NOMO-1 (cell line): Measurements from ENCODE around the gene LYSET.
"Not testable (repeated sequence)": the region's sequence is repeated elsewhere in the genome, so short reads cannot be mapped to it uniquely, and the experiment has no call there.

Experiments
- DNase-seq, 2 experiments: peaks; one replicate each; lab custom pipeline; 2025; ENCODE audit not compliant: unreplicated experiment in 2 of 2; lab: John Stamatoyannopoulos, UW

Gene LYSET, protein sequence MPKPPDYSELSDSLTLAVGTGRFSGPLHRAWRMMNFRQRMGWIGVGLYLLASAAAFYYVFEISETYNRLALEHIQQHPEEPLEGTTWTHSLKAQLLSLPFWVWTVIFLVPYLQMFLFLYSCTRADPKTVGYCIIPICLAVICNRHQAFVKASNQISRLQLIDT

DNA sequence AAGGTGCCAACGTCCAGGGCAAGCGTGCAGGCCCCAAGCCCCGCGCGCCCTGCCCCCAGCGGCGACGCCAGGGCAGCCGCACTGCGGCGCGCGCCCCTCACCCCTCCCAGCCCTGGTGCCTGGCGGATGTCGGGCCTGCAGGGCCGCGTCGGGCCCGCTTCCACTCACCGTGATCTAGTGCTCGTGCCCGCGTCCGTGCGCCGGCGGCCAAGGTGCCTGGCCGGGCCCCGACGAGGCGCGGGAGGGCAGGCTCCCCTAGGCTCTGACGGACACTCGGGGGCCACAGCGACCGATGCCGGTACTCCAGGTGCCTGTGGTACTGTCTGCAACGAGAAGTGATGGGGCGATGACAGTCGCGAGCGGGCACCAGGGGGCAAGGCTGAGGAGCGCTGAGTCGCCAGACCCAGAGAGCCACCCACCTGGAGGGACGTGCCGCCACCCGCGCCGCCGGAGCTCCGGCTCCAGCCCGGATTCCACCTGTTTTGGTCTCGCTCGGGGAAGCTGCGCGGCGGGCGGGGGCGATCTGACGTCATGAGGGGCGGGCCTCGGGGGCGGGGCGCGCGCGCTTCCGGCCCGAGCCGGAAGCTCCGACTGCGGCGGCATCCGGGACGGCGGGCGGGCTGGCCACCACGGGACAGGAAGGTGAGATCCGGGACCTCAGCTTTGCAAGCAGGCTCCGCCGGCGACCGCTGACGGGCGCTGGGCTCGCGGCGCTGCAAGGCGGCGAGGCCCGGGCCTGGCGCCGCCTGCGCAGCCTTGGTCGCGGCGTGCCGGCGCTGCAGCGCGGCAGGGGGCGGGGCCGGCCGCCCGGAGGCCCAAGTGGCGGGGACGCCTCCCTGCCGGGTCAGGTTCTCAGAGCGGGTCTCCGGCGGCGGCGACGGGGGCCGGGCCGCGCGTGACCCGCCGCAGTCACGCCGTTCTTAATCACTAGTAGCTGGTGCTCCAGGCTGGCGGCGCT is at the start of gene LYSET, which contains the start of gene MOAP1:
Gene LYSET, plus strand, starts transcription at position 927 of the 958 bp plus-strand sequence. CDS start 89 bp downstream, outside the sequence.
Gene MOAP1, minus strand, starts transcription at position 507 of the 958 bp plus-strand sequence. CDS start 655 bp downstream, outside the sequence.
- DNase-seq: peak; percentile 69 to 74

DNA sequence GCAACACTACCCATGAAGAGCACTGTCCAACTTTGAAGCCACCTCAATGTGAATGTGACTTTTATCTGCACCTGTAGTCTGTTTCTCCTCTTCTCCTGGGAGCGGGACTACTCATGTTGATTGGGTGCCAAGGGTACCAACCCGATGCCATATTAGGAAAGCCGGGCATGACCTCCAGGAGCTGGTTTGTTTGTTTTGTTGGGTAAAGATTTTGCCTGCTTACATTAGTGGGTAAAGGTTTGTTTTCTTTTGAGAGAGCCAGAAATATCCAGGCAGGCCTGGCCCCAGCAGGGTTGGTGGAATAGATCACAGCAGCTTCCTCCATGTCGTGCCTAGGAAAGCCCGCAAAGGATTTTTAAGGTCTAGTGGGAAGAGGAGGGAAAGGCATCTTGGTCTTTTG is 49.7 kb upstream of the LYSET start:
- DNase-seq: no peak

DNA sequence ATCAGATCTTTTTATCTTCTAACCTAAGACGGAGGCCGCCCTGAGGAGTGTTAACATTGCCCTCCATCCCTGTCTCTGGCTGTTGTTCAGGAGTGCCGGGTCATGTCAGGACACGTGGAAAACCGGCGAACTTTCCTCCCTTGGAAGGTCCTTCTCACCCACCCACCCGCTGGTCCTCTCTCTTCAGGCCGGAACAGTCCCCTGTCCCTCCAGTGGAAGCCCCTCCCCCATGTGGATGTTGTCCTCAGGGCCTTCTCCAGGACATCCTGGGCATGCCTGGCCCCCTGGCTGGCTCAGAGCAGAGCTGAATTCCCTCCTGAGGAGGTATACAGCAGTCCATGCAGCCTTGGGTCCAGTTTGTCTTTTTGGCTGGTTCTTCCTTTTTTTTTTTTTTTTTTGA is 49.1 kb upstream of the LYSET start:
- no peak for DNase-seq

DNA sequence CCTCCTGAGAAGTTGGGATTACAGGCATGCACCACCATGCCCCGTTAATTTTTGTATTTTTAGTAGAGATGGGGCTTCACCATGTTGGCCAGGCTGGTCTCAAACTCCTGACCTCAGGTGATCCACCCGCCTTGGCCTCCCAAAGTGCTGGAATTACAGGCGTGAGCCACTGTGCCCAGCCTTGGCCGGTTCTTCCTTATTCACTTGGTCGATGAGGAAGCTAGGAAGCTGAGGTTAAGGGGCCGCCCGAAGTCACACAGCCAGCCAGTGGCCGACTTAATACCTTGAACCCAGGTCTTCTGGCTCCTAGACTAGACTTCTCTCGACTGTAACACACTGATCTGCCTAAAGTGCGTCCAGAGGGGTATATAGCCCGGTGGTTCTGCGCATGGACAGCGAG is 48.6 kb upstream of the LYSET start:
- peak in 1 of 2 experiments; percentile 23 for DNase-seq

DNA sequence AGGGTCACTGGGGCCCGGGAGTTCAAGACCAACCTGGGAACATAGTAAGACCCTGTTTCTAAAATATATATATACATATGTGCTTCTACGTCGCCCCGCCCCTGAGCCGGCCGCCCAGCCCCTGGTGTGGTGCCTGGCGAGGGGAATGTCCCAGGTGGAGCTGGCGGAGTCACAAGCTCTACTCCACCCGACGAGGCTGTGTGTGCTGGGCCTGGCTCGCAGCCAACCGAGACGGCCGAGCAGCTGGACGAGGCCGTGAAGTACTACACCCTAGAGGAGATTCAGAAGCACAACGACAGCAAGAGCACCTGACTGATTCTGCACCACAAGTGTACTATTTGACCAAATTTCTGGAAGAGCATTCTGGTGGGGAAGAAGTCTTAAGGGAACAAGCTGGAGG is 47.3 kb upstream of the LYSET start:
- no peak for DNase-seq

DNA sequence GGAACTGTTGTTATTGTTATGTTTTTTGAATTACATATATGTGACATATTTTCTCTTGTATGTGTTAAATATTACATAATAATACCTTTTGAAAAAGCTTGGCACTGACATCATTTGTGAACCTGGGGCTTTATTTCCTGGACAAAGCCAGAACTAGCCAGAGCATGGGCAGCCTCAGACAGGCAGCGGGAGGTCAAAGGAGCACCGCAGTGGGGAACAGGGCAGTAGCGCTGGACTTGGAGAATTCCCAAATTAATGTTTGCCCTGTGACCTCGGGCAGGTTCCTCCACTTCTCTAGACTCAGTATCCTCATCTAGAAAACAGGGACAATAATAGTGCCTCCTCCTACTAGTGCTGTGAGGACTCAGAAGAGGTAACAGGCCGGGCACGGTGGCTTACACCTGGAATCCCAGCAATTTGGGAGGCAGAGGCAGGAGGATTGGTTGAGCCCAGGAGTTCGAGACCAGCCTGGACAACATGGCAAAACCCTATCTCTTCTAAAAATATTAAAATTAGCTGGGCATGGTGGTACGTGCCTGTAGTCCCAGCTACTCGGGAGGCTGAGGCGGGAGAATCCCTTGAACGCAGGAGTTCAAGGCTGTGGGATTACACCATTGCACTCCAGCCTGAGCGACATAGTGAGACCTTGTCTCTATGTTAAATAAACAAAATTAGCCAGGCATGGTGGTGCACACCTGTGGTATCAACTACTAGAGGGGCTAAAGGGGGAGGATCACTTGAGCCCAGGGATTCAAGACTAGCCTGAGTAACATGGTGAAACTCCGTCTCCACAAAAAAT is 42.1 kb upstream of the LYSET start:
- no peak for DNase-seq

DNA sequence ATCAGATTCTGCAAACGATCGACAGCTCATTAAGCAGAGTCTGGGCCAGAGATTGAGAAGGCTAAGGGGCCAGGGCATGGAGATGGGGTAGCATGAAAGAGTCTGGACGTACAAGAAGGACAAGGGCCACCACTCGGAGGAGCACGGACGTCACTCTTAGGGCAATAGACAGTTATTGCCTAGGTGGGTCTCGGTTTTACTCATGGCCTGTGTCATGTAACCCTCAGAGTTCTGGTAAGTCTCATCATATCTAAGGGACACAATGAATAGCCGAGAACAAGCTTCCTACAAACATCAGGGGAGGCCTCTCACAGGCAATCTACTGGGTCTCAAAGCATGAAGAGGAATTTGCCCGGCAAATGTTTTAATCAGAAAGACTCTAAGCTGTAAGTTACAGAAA is 39.0 kb upstream of the LYSET start:
- DNase-seq: no peak

DNA sequence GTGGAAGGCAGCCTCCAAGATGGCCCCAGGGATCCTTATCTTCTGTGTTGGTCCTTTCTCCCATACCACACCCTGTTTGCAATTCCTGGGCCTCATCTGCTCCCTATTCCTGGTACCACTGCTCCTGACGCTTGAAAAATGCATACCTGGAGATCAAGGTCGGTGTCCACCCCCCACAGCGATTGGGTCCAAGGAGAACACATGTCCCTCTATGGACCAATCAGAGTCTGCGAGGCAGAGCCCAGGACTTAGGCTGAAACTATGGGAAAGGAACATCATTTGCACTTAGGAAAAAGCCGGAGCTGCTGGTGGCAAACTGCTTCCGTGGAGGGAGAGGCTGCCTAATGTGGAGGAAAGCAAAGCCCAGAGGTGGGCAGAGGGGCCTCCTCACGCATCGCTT is 36.1 kb upstream of the LYSET start:
- DNase-seq: no peak

DNA sequence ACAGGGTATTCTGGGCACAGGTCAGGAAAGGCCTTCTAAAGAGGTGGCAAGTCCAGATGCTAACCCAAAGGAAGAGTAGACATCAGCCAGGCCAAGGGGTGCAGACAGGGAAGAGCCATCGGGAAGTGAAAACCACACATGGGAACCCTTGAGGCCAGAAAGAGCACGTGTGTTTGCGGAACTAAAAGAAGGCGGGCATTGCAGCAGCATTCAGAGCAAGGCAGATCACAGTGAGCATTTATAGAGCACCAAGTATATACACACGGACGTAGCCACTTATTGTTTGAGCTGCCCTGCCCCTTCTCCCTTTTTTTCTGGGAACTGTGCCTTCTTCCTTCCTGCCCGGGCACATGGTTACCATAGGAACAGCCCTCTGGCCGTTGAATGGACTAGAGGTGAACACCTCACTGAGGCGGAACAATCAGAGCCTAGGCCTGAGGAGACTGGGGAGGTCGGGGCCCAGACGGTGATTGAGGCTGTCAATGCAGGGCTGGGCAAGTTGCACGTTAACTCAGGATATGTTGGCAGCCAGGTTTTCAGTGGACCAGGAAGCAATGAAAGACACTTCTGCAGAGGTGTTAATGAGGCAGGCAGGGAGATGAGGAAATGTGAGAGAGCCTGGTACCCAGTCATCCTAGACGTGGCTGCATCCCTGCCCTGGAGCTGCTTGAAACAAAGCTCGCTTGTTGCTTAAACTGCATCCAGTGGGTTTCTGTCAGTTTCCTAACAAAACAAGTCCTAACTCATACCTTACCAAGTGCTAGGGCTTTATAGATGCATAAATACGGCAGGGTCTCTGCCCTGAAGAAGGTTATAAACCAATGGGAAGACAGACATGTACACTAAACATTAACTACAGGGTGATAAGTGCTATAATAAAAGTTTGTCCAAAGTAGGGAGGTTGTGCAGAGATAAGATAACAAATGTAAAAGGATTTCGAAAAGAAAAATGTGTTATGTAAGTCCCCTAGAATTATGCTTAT is 34.6 kb upstream of the LYSET start:
- no peak for DNase-seq

DNA sequence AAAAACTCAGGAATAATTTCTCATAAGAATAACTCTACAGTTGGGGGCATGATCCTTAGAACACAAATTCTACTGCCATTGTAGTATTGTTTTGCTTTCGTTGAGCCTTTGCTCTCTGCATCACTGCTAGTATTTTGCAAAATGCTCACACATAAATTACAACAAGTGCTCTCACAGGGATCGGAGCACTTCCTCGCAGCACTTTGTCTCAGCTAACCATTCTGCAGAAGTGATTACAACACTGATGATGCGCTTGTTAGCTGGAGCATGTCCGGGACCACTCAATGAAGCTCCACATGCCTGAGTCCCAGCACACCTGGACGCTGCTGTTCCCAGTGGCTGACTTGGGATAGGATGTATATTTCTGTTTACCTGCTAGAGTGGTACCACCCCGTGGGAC is 32.0 kb upstream of the LYSET start:
- DNase-seq: peak in 1 of 2 experiments; percentile 55

DNA sequence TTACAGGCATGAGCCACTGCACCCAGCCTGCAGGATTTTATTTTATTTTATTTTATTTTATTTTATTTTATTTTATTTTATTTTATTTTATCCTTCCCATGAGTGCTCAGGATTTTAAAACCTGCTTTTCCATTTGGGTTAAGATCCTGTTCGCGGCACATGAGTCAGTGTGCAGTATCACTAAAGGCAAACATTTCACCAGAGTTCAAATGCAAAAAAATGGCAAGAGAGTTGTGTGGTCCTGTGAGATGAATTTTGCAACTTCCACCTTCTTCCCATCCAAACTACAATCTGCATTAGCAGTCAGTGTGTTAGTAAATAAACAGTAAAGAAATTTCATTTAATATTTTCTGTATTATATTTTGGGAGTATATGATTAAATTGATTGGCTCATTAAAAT is 29.4 kb upstream of the LYSET start:
- DNase-seq: no peak

DNA sequence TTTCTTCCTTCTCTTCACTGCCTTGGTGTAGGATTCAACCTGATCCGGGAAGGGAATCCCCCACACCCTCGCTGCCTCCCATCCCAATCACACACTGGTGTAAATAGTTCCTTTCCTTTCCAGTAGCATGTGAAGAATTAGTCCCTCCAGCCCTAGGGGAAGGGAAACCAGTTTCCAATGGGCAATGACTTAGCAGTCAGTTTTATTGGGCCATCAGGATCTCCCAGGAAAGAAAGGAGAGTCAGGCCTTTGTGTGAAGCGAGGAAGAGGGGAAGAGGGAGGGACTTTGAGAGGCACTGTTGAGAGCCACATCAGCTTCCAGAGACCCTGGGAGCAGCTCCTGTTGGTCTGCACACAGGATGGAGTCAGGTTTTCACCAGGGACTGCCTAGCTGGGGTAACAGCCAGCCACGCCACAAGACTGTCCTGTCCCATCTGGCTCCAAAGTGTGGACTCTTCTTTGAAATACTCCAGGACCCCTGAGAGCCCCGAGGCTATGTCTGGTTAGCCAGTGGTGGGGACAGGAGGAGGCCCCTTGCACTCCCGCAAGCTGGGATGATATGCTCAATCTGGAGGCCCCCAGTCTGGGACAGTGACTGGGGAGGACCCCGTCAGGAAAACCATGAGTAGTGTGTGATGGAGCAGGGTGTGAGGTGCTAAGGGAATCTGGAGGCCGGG is 28.3 kb upstream of the LYSET start:
- DNase-seq: no peak

DNA sequence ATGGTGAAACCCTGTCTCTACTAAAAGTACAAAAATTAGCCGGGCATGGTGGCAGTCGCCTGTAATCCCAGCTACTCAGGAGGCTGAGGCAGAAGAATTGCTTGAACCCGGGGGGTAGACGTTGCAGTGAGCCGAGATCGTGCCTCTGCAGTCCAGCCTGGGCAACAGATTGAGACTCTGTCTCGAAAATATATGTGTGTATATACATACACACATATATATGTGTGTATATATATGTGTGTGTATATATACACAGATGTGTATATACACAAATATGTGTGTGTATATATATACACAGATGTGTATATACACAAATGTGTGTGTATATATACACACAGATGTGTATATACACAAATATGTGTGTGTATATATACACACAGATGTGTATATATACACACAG is 26.8 kb upstream of the LYSET start:
- DNase-seq: not testable (repeated sequence)

DNA sequence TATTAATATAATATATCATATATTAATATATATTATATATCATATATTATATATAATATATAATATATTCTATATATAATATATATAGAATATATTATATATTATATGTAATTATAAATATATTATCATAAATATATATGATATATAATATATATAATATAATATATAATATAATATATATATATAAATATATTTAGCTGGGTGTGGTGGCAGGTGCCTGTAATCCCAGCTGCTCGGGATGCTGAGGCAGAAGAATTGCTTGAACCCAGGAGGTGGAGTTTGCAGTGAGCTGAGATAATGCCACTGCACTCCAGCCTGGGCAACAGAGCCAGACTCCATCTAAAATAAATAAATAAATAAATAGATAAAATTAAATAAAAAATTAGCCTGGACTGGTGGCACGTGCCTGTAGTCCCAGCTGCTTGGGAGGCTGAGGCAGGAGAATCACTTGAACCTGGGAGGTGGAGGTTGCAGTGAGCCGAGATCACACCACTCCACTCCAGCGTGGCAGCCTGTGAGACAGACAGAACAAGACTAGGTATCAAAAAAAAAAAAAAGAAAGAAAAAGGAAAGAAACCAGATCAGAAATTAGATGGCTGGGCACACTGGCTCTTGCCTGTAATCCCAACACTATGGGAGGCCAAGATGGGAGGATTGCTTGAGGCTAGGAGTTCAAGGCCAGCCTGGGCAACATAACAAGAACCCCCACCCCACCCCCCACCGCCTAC is 25.3 kb upstream of the LYSET start:
- not testable (repeated sequence) for DNase-seq

DNA sequence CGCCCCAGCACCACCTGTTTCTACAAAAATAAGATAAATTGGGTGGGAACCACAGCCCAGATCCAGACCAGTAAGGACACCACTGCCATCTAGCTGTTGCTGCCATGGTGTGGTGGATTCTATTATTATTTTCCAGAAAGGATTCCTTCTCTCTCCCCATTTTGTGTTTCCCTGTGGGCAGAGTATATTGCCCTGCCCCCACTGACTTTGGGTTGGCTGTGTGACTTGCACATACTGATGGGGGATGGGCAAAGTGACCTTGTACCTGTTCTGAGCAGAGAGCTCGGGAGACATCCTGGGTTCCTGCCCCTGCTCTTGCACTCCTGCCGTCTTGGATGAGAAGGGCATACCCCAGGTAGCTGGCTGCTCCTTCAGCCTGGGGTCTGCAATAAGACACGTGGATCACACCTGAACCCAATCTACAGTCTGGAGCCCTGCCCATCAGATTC is 24.7 kb upstream of the LYSET start:
- no peak for DNase-seq

DNA sequence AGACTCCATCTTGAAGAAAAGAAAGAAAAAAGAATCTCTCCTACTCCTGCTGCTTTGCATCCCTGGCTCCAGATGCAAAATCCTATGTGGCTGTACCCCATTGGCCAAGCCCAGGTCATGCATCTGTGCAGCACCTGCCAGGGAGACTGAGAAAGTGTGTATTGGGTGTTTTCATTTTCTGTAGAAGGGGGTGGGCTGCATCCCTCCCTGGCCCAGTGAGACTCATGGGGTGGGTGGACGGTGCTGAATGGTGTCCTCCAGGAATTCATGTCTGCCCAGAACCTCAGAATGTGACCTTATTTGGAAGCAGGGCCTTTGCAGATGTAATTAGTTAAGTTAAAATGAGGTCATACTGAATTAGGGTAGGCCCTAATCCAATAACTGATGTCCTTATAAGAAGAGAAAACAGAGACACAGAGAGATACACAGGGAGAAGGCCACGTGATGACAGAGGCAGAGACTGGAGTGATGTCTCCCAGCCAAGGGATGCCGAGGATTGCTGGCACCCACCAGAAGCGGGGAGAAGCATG is 23.6 kb upstream of the LYSET start:
- no peak for DNase-seq

DNA sequence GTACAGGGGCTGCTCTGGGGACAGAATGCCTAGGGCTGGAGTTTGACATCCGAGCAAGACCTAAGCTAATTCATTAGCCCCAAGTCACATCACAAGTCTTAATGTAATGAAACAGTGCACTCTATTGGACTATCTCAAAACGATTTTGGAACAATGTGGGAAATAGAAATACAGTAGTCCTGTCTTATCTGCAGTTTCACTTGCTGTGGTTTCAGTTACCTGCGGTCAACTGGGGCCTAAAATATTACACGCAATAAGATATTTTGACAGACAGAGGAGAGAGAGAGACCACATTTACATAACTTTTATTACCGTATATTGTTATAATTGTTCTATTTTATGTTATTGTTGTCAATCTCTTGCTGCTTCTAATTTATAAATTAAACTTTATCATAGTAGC is 21.6 kb upstream of the LYSET start:
- peak in 1 of 2 experiments; percentile 25 for DNase-seq
